H1 (cell line): ENCODE measurements around the gene GUCY1B1. TPM values are rescaled to one million over a fixed set of nuclear protein-coding genes. Genes with fewer than 3 reads are reported as not detected.

Experiments used
- CTBP2 ChIP-seq: IDR thresholded peaks from 2 replicates; pipeline ENCODE4 v1.7.0; 2011; ENCODE audit warnings: borderline replicate concordance, mild to moderate bottlenecking, moderate library complexity, mixed read lengths, low read length; ENCODE audit not compliant: insufficient read depth, insufficient read length
- CTCF ChIP-seq, 3 experiments: IDR thresholded peaks; 1 replicate in 2 of 3; 2 replicates in 1 of 3; pipeline versions ENCODE4 v1.5.1 to v1.6.1; 2011; ENCODE audit warnings: low read length in 3 of 3, mild to moderate bottlenecking in 3 of 3, inconsistent platforms in 2 of 3, low read depth in 1 of 3, moderate library complexity in 1 of 3; ENCODE audit not compliant: insufficient read depth in 1 of 3; ENCODE audit errors: control extremely low read depth in 1 of 3
- polyA plus RNA-seq, 7 experiments: library from polyadenylated mRNA; depleted of rRNA in 3 of 7; stranded (reverse) in 5 of 7; unstranded in 2 of 7; fragments of >200 nt in 5 of 7; fragments of 200-250 nt in 2 of 7; gene quantifications; 1 replicate in 5 of 7; 2 replicates in 1 of 7; 4 replicates in 1 of 7; pipeline versions ENCODE4 v1.2.1 to v1.2.3, GENCODE V29; 2011 to 2013; ENCODE audit warnings: missing spikeins in 2 of 7, mixed read lengths in 2 of 7
- total RNA-seq: library from RNA; stranded (reverse); fragmentation: NEBNext Ultra II Directional; extraction: Animal tissue kit (Norgen Biotek cat#: 25700); gene quantifications from 2 replicates; pipeline ENCODE4 v1.2.1, GENCODE V29; 2021
- TF ChIP-seq, protein P1 (sequence below): IDR thresholded peaks from 2 replicates; pipeline ENCODE4 v1.6.1; 2011; ENCODE audit warnings: low read length, improper control_type of control experiment

Gene GUCY1B1
- total and polyA plus RNA-seq, 2 of the 8 experiments (the other 6 are each of a cell fraction or from before 2014, with no cell fraction given), result 1.5 to 2.9 TPM

GRCh38 chr4:155749041-155749440 lies 9.8 kb upstream of the GUCY1B1 start (continued):
- TF ChIP-seq CTCF (IDR thresholded peaks at IDR 0.05; ENCODE audit: control extremely low read depth in 1 of 3, insufficient read depth in 1 of 3, low read depth in 1 of 3, low read length in 3 of 3), result no peak
- TF ChIP-seq, protein P1, sequence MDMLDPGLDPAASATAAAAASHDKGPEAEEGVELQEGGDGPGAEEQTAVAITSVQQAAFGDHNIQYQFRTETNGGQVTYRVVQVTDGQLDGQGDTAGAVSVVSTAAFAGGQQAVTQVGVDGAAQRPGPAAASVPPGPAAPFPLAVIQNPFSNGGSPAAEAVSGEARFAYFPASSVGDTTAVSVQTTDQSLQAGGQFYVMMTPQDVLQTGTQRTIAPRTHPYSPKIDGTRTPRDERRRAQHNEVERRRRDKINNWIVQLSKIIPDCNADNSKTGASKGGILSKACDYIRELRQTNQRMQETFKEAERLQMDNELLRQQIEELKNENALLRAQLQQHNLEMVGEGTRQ, result no peak
- no peak for TF ChIP-seq CTBP2
